Activated CD4-positive, alpha-beta memory T cell treated with anti-CD3 and anti-CD28 coated beads for 36 hours (primary cell): ENCODE measurements around the gene KRTAP4-5. TPM values are rescaled to one million over a fixed set of nuclear protein-coding genes. Genes with fewer than 3 reads are reported as not detected.
"Not testable (repeated sequence)": the region's sequence is repeated elsewhere in the genome, so short reads cannot be mapped to it uniquely, and the experiment has no call there.

Experiments
- CTCF ChIA-PET: fragments of 350-600 bp; sonication (Branson Sonifier 250); formaldehyde crosslinking; loops from one replicate; lab custom pipeline; 2021; ENCODE audit warnings: antibody characterized with exemption, inconsistent platforms; lab: Charles Lee
- POLR2A ChIA-PET: fragments of 350-600 bp; sonication (Branson Sonifier 250); formaldehyde crosslinking; loops from one replicate; lab custom pipeline; 2021; ENCODE audit warnings: antibody characterized with exemption; lab: Charles Lee
- DNase-seq: peaks from one replicate; pipeline ENCODE4 v3.0.0-alpha.2; 2020
- H3K27ac Mint-ChIP-seq: one replicate; pipeline ENCODE4 v1.8.0; 2021; ENCODE audit warnings: mixed read lengths
- H3K27me3 Mint-ChIP-seq: one replicate; pipeline ENCODE4 v1.8.0; 2021; ENCODE audit warnings: mixed read lengths
- H3K36me3 Mint-ChIP-seq: one replicate; pipeline ENCODE4 v1.8.0; 2021; ENCODE audit warnings: mixed read lengths
- H3K4me1 Mint-ChIP-seq: one replicate; pipeline ENCODE4 v1.8.0; 2021; ENCODE audit warnings: low read depth, mixed read lengths
- H3K4me3 Mint-ChIP-seq: one replicate; pipeline ENCODE4 v1.8.0; 2021; ENCODE audit warnings: mild to moderate bottlenecking, mixed read lengths
- H3K9me3 Mint-ChIP-seq: one replicate; pipeline ENCODE4 v1.8.0; 2021; ENCODE audit warnings: mixed read lengths
- intact Hi-C: fragments of 100-400 bp; cut with micrococcal nuclease; formaldehyde crosslinking; loops from one replicate; pipeline ENCODE4 v1.15.1; 2023
- total RNA-seq, 2 experiments: library from RNA; stranded (reverse); gene quantifications; one replicate each; pipeline ENCODE4 v1.2.3, GENCODE V29; 2021

The KRTAP4-5 gene
- total RNA-seq, 2 experiments from 2014 or later: not detected

DNA sequence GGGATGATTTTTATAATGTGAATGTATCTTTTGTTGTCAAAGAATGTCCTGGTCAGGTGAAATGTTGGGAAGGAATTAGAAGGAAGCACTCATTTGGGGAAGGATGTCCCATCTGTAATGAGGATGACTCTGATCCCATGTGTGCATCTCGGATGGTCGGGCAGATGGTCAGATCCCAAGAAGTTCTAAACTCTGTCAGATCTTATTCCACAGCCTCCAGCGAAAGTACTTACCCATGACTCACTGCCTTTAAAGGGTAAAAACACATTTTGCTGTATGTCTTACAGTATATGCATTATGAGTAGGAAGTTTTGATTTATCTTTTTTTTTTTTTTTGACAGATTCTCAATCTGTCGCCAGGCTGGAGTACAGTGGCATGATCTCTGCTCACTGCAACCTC, 30.9 kb downstream of the KRTAP4-5 start:
- DNase-seq: no peak
- Mint-ChIP-seq H3K9me3 (peaks cover 6% of the 10 kb centered on the region), H3K4me1 (peaks cover 22% of the 10 kb centered on the region), H3K4me3 (no peak overlapping the region), H3K27me3 (peaks cover 4% of the 10 kb centered on the region), H3K36me3 (no peaks in the 10 kb centered on the region), H3K27ac (no peak overlapping the region)
- POLR2A ChIA-PET: no interaction called here
- CTCF ChIA-PET: no interaction called here
- intact Hi-C loops: no loop called here

DNA sequence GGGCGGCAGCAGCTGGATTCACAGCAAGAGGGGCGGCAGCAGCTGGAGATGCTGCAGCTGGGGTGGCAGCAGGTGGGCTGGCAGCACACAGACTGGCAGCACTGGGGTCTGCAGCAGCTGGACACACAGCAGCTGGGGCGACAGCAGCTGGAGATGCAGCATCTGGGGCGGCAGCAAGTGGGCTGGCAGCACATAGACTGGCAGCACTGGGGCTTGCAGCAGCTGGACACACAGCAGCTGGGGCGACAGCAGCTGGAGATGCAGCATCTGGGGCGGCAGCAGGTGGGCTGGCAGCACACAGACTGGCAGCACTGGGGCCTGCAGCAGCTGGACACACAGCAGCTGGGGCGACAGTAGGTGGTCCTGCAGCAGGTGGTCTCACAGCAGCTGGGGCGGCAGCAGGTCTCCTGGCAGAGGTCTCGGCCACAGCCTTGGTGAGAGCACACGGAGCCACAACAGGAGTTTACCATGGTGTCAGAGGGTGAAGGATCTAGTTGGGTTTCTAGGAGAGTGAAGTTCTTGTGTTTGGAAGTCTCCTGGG, 31.7 kb downstream of the KRTAP4-5 start, which contains the start of gene KRTAP4-11:
KRTAP4-11 (minus strand) TSS at position 528 of the 541 bp plus-strand sequence; CDS start at position 470, 58 bp downstream.
- DNase-seq, H3K27me3 Mint-ChIP-seq, intact Hi-C loops, H3K27ac Mint-ChIP-seq, POLR2A ChIA-PET, H3K36me3 Mint-ChIP-seq, H3K9me3 Mint-ChIP-seq, H3K4me3 Mint-ChIP-seq: not testable (repeated sequence)
- CTCF ChIA-PET: interaction anchor here (0.7 kb wide), 1 partner anchor 20 kb away, joined by 3 read pairs; no protein-coding TSS in a partner anchor
- H3K4me1 Mint-ChIP-seq: peaks cover 16% of the 10 kb centered on the region

DNA sequence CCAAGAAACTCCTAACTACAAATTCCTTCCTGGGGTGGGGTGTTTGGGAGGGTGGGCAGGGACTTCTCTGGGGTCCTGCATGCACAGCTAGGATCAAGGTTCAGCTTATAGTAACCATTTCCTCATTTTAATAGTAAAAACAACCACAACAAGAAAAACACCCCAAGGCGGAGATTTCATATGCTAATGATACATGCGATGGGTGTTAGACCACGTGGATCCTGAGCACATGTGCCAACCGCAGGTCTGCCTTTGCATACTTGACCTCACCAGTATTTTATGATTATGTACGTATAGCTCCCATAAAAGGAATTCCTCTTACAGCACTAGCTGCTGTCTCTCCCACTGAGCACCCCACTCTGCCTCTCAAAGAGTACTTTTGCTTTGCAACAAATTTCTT, 33.3 kb downstream of the KRTAP4-5 start:
- Mint-ChIP-seq H3K27ac (no peak overlapping the region), H3K9me3 (peaks cover 4% of the 10 kb centered on the region), H3K4me3 (no peak overlapping the region), H3K27me3 (peaks cover 4% of the 10 kb centered on the region), H3K4me1 (peaks cover 12% of the 10 kb centered on the region), H3K36me3 (peaks cover 2% of the 10 kb centered on the region)
- CTCF ChIA-PET: no interaction called here
- POLR2A ChIA-PET: no interaction called here
- DNase-seq: no peak
- intact Hi-C loops: no loop called here

DNA sequence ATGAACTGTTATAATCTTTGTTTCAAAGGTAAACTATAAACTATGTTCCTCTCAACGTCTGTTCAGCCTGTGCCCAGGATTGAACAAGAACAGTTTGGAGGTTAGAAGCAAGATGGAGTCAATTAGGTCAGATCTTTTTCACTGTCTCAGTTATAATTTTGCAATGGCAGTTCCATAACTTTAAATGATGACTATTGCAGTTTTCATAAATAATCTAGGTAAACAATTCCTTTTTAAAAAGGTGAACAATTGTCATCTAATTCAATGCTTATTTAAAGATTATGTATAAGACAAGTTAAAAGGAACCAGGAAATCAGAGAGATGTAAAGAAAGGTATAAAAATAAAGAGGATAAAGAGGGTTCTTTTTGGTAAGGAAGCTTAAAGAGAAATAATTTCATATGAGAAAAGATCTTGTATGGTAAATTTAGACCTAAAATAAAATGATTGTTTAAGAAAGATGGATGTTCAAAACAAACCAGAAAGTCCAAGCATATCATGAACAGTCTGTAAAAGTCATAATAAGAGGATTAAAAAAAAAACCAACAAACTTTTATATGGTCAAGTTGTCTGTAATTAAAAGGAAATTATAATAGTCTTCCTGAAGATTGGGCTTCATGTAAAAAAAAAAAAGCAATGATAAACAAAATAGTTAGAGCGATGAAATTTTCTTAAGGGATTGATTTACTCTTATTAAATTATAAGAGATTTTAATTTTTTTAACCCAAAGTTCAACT, 38.3 kb downstream of the KRTAP4-5 start:
- no peak overlapping the region for H3K27ac Mint-ChIP-seq
- ChIA-PET POLR2A (no interaction called here), CTCF (no interaction called here)
- no peak overlapping the region for H3K4me3 Mint-ChIP-seq
- H3K9me3 Mint-ChIP-seq: peaks cover 8% of the 10 kb centered on the region
- H3K36me3 Mint-ChIP-seq: peaks cover 2% of the 10 kb centered on the region
- peaks cover 7% of the 10 kb centered on the region for H3K27me3 Mint-ChIP-seq
- intact Hi-C loops: no loop called here
- DNase-seq: no peak
- peaks cover 2% of the 10 kb centered on the region for H3K4me1 Mint-ChIP-seq

DNA sequence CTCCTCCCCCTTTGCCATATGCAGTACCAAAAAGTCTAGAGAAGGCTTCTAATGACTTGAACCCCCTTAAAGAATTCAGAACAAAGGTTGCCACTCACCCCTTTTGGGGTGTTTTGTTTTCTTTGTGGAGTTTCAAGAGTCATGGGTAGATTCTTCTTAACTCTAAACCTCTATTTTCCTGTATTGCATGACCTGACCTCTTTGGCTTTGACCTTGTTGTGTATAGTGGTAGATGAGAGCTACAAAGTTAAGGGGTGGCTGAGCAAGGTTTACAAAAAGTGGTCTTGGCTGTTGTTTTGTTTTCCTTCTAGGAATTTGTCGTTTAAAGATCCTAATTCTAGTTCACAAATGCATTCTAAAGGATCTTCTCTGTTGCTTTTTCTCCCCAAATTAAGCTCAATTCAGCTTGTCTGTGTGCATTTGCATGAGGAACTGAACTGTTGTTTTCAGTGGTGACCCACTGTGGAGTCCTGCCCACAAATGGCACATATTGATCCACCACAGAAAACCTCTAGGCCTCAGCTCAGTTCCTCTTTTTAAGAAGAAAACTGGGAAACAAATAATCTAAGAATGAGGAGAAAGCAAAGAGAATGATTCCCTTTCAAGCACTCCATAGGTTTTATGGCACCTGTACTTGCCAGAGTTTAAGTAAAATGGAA, 40.8 kb downstream of the KRTAP4-5 start:
- H3K4me1 Mint-ChIP-seq, H3K27ac Mint-ChIP-seq, CTCF ChIA-PET, H3K4me3 Mint-ChIP-seq, DNase-seq, intact Hi-C loops, H3K36me3 Mint-ChIP-seq, H3K9me3 Mint-ChIP-seq, POLR2A ChIA-PET: not testable (repeated sequence)
- peaks cover 14% of the 10 kb centered on the region for H3K27me3 Mint-ChIP-seq

DNA sequence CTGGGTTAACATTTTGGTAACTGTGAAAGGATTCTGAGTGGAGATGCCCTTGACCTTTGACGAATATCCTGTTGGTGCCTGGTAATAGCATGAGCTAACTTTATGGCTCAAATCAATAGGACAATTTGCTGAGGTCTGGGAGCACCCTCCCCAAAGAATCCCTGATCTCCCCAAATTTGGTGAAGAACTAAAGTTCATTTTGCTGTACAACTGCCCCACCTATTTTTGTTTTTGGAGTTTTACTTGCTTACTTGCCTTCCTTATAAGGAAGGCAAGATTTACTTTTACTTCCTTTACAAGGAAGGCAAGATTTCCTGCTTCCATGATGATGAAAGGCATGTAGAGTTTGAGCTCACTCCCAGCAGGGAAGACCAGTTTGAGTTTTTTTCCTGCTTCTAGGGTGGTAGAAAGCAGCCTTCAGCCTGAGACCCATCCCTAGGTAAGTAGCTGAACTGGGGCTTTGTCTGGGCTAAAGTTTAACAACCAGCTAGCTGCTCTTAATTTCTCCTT, 41.6 kb downstream of the KRTAP4-5 start:
- H3K36me3 Mint-ChIP-seq: no peaks in the 10 kb centered on the region
- no peak overlapping the region for H3K27ac Mint-ChIP-seq
- POLR2A ChIA-PET: no interaction called here
- H3K9me3 Mint-ChIP-seq: peaks cover 6% of the 10 kb centered on the region
- no peak overlapping the region for H3K4me3 Mint-ChIP-seq
- H3K27me3 Mint-ChIP-seq: peaks cover 14% of the 10 kb centered on the region
- no peak for DNase-seq
- intact Hi-C loops: no loop called here
- CTCF ChIA-PET: no interaction called here
- peaks cover 2% of the 10 kb centered on the region for H3K4me1 Mint-ChIP-seq

DNA sequence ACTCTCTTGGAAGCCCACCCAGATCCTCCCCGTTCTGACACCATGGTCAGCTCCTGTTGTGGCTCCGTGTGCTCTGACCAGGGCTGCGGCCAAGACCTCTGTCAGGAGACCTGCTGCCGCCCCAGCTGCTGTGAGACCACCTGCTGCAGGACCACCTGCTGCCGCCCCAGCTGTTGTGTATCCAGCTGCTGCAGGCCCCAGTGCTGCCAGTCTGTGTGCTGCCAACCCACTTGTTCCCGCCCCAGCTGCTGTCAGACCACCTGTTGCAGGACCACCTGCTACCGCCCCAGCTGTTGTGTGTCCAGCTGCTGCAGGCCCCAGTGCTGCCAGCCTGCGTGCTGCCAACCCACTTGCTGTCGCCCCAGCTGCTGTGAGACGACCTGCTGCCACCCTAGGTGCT, 44.3 kb downstream of the KRTAP4-5 start, which contains the start of gene KRTAP4-9:
KRTAP4-9 (plus strand) TSS at position 43 of the 400 bp plus-strand sequence; CDS start at position 43, 0 bp downstream.
- POLR2A ChIA-PET, CTCF ChIA-PET, intact Hi-C loops, H3K9me3 Mint-ChIP-seq, H3K27ac Mint-ChIP-seq, H3K4me1 Mint-ChIP-seq, H3K36me3 Mint-ChIP-seq, H3K4me3 Mint-ChIP-seq, DNase-seq: not testable (repeated sequence)
- H3K27me3 Mint-ChIP-seq: peaks cover 14% of the 10 kb centered on the region

DNA sequence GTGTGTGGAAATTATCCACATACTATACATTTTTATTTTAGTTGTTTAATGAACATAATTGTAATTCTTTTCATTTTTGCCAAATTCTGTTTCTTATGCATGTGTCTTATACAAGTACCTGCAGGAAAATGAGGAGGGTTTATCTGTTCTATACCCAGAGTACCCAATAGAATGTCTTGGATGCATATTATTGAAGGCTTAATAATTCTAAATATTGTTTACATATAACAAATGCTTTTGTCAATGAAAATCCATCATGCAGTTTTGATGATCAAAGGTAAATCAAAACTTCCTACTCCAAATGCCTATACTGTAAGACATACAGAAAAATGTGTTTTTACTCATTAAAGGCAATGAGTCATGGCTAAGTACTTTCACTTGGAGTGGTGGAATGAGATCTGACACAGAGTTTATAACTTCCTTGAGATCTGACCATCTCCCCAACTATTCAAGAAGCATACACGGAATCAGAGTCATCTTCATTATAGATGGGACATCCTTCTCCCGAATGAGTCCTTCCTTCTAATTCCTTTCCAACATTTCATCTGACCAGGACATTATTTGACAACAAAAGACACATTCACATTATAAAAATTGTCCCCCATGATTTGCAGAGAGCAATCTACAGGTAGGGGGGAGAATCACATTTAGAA, 45.1 kb downstream of the KRTAP4-5 start:
- H3K4me1 Mint-ChIP-seq, DNase-seq, H3K27ac Mint-ChIP-seq, H3K9me3 Mint-ChIP-seq, intact Hi-C loops, H3K4me3 Mint-ChIP-seq, H3K36me3 Mint-ChIP-seq, CTCF ChIA-PET, POLR2A ChIA-PET: not testable (repeated sequence)
- H3K27me3 Mint-ChIP-seq: peaks cover 15% of the 10 kb centered on the region

DNA sequence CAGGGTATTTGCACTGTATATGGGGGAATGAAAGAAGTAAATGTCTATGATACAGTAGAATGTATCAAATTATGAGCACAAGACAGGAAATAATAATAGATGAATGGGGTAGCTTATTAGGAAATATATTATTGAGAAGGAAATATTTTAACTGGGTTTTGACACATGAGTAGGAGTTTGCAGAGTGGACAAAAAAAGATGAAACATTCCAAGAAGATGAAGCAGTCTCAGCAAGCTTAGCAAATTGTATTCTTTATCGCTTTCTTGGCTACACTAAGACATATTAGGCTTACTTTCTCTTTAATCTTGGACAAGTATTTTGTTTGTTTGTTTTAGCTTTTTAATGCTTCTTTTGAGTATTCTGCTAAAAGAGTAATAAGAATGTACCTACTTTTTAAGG, 45.7 kb downstream of the KRTAP4-5 start:
- intact Hi-C loops: no loop called here
- no peak overlapping the region for H3K4me3 Mint-ChIP-seq
- no peak overlapping the region for H3K27ac Mint-ChIP-seq
- no peaks in the 10 kb centered on the region for H3K36me3 Mint-ChIP-seq
- POLR2A ChIA-PET: no interaction called here
- CTCF ChIA-PET: no interaction called here
- peaks cover 6% of the 10 kb centered on the region for H3K4me1 Mint-ChIP-seq
- H3K9me3 Mint-ChIP-seq: no peaks in the 10 kb centered on the region
- H3K27me3 Mint-ChIP-seq: peaks cover 15% of the 10 kb centered on the region
- DNase-seq: no peak

DNA sequence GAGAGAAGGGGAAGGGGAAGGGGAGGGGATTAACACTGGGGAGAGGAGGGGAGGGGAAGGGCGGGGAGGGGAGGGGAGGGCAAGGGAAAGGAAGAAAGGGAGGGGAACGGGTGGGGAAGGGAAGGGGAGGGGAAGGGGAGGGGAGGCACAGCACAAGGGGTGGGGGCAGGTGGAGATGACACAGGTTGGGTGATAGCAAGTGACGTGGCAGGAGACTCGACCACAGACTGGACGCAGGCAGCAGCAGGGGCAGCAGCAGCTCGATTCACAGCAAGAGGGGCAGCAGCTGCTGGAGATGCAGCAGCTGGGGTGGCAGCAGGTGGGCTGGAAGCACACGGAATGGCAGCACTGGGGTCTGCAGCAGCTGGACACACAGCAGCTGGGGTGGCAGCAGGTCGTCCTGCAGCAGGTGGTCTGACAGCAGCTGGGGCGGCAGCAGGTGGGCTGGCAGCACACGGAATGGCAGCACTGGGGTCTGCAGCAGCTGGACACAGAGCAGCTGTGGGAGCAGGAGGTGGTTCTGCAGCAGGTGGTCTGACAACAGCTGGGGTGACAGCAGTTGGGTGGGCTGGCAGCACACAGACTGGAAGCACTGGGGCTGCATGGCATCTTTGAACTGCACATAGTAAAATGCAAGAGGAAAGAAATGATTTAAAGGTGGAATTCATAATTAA, 47.9 kb downstream of the KRTAP4-5 start, which contains the start of gene KRTAP4-16:
KRTAP4-16 (minus strand) TSS at position 624 of the 674 bp plus-strand sequence; CDS start at position 624, 0 bp downstream.
- POLR2A ChIA-PET: no interaction called here
- peaks cover 14% of the 10 kb centered on the region for H3K27me3 Mint-ChIP-seq
- H3K27ac Mint-ChIP-seq: no peak within 1 kb of the TSS
- CTCF ChIA-PET: no interaction called here
- H3K36me3 Mint-ChIP-seq: no peaks in the 10 kb centered on the region
- DNase-seq: no peak
- H3K4me3 Mint-ChIP-seq: no peak within 1 kb of the TSS
- intact Hi-C loops: no loop called here
- H3K9me3 Mint-ChIP-seq: no peaks in the 10 kb centered on the region
- H3K4me1 Mint-ChIP-seq: peaks cover 4% of the 10 kb centered on the region

DNA sequence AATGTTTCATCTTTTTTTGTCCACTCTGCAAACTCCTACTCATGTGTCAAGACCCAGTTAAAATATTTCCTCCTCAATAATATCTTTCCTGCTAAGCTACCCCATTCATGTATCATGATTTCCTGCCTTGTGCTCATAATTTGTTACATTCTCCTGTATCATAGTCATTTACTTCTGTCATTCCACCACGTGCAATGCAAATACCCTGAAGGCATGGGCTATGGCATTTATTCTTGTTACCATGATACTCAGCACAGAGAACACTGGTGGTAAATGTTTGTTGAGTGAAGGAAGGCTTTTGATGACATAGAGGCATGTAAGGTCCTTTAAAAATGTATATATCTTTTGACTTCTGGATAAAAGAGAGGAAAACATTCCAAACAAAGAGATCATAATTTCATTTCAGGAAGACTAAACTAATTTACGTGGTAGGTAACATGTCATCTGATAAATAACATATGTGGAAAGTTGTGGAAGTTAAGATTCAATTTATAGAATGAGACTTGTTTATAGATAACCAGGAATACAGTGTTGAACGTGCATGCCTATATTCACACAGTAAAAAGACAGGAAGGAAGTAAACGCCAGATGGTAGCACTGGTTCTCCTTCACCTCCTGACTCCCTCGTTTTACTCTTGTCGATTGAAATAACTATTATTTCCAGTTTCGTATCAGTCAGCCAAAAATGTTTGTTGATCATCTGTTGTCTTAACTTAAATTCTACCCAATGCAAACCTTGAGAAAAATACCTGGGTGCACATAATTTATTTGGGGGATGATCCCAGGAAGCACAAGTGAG, 49.7 kb downstream of the KRTAP4-5 start:
- H3K4me3 Mint-ChIP-seq, POLR2A ChIA-PET, H3K36me3 Mint-ChIP-seq, CTCF ChIA-PET, H3K9me3 Mint-ChIP-seq, DNase-seq, H3K27ac Mint-ChIP-seq, H3K27me3 Mint-ChIP-seq, intact Hi-C loops, H3K4me1 Mint-ChIP-seq: not testable (repeated sequence)
